Measurements from ENCODE around the gene FOXJ2.

DNA sequence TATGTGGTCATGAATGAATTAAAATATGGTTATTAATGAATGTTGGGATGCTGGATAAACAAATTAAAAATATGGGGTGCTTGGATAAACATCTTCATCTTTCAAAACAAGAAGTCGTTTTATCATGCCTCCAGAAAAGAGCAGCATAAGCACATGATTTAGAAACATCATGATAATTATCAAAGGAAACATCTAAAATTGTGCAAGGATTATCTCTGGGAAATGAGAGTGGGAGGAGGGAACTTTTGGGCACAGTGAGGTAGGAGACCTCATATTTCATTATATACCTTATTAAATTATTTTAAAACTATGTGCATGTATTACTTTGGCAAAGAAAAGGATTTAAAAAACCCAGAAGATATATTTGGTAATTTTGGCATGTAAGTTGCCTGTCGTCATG is 24.8 kb downstream of the FOXJ2 start:
- TF ChIP-seq GATA3 (IDR thresholded peaks at IDR 0.05; ENCODE audit: low read depth, low read length) (no peak), GATA2 (IDR thresholded peaks at IDR 0.05; ENCODE audit: low read depth, low read length) (no peak)
